ENCODE data around the gene DHX8.

The DHX8 gene

DNA sequence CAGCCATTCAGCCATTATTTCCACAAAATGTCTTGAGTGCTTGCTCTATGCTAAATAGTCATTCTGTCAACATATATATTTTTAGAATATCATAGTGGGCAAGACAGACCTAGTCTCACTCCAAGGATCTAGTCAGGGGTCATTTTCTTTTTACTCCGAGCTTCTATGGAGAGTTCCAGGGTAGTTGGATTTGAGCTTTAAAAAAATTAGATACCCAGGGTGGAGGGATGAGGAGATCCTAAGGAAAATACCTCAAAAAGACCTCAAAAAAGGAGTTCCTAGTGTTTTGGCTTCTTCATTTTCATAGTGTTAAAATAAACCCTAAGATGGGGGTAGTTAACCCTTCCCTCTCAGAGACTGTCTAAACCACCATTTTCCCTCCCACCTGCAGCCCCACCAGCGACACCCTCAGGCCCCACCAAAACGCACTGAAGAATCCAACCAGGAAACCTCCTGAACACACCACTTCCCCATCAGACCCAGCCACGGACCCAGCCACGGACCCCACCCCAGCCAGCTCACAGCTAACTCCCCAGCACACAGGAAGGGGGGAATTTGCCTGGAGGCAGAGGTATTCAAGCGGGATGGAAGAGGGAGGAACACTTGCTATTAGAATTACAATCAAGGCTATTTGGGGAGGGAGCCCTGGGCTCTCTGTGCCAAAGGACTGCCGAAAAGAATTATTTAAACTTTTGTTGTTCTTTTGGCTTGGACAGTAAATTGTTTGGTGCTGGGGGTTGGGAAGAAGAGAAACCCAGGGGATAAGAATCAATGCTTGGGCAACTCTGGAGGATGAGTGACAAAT lies 60.2 kb downstream of the DHX8 start:
- Mint-ChIP-seq H3K27ac (no peak overlapping the region), H3K4me1 (ENCODE audit: low read depth) (peaks cover 23% of the 10 kb centered on the region), H3K27me3 (peaks cover 52% of the 10 kb centered on the region), H3K9me3 (no peaks in the 10 kb centered on the region), H3K36me3 (ENCODE audit: low read depth) (no peaks in the 10 kb centered on the region), H3K4me3 (peak overlapping the region; percentile 7)

DNA sequence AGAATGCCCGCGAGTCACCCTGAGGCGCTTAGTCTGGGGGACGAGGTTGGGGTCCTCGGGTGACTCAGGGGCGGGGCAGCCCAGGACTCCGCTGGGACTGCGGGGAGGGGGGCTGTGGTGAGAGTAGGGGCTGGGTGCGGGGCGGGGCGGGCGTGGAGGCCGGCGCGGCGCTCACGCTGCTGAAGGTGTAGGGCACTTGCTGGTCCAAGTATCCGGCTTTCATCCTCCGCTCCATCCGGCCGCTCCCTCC lies 61.5 kb downstream of the DHX8 start:
- Mint-ChIP-seq H3K4me3 (peak overlapping the region; percentile 77), H3K4me1 (ENCODE audit: low read depth) (peaks cover 23% of the 10 kb centered on the region), H3K27ac (no peak overlapping the region), H3K36me3 (ENCODE audit: low read depth) (no peaks in the 10 kb centered on the region), H3K9me3 (no peaks in the 10 kb centered on the region), H3K27me3 (peaks cover 62% of the 10 kb centered on the region)

DNA sequence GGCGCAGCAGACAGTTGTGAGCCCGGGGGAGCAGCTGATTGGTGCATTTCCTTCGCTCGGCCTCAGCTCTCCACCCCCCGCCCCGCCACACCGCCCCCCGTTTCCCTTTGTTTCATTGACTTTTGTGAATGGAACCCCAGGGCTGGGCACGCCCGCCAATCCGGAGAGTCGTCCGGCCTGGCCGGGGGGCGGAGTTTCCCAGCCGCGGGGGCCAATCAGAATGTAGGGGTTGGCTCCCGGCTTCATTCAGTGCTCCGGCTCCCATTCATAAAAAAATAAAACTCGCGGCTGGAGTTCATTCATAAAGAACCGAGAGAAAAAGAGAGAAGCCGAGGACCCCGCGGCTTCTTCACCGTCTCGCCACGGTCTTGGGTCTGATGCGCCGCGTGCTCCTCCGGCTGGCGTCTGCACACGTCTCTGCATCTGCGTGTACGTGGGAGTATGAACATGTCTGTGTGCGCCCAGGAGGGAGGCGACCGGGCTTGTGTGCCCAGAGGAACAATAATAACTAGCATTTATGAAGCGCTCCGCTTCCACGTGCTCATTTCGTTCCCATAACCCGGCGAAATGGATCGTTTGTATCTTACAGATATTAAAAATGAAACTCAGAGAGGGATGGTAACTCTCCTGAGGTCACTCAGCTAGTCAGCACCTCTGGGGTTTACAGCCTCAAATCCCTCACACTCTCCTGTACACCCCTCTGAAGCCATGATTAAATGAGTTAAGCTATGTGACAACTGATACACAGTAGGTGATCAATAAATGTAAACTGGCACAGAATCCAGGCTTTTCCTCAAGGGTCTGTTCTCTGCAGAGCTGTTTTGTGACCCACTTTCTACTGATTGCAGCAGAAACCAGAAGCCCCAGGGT lies 62.8 kb downstream of the DHX8 start, which contains the start of gene ETV4:
Gene ETV4 (minus strand): TSS at position 22 of the 870 bp plus-strand sequence. CDS start 723 bp downstream, outside the sequence.
- H3K4me3 Mint-ChIP-seq = peak within 1 kb of the TSS; percentile 87
- no peaks in the 10 kb centered on the region for H3K36me3 Mint-ChIP-seq (ENCODE audit: low read depth)
- H3K27me3 Mint-ChIP-seq = peaks cover 67% of the 10 kb centered on the region
- no peaks in the 10 kb centered on the region for H3K9me3 Mint-ChIP-seq
- H3K27ac Mint-ChIP-seq = peak within 1 kb of the TSS; percentile 73
- H3K4me1 Mint-ChIP-seq (ENCODE audit: low read depth) = peaks cover 23% of the 10 kb centered on the region

DNA sequence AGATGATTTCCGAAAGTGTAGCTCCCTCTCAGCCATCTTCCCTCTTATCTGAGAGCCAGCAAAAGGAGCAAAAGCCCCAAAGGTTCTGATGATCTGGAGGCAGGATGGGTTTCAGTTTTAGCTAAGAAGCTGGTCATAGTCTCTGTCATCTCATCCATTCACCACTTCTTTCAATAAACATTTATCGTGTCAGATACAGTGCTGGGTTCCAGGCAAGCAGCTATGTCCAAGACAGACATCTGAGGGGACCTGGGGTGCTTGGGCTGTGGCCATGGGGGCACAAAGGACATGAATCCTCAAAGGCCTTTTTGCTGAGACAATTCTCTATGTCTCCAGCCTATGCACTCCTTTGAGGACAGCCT lies 63.4 kb downstream of the DHX8 start:
- H3K36me3 Mint-ChIP-seq (ENCODE audit: low read depth) = no peaks in the 10 kb centered on the region
- H3K9me3 Mint-ChIP-seq = no peaks in the 10 kb centered on the region
- peak overlapping the region; percentile 87 for H3K4me3 Mint-ChIP-seq
- H3K4me1 Mint-ChIP-seq (ENCODE audit: low read depth) = peaks cover 23% of the 10 kb centered on the region
- H3K27ac Mint-ChIP-seq = peak overlapping the region; percentile 73
- peaks cover 67% of the 10 kb centered on the region for H3K27me3 Mint-ChIP-seq

DNA sequence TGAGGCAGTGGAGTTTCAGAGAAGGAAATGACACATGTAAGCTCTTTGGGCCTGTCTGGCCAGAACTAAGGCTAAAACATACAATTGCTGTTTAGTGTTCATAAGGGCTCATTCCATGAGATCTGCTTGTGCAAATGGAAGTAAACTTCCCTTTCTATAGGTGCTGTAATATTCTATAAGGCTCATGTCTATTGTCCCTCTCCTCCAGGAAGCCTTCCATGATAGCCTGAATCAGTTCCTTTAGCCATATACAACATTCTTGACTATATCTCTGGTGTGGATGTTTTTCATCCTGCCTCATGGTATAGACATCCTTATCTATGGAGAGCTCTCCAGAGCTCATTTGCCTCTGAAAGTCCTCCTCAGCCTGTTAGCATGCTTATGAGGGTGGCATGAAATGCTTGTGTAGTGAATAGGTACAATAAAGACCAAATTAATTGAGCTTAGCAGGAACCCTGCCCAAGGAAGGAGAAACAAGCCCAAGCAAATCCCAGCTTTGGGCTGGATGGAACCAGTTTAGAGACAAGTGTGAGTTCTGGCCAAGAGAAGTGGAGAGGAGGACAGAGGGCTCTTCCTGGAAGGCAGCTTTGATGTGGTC lies 64.0 kb downstream of the DHX8 start:
- no peaks in the 10 kb centered on the region for H3K9me3 Mint-ChIP-seq
- H3K27me3 Mint-ChIP-seq = peaks cover 67% of the 10 kb centered on the region
- no peaks in the 10 kb centered on the region for H3K36me3 Mint-ChIP-seq (ENCODE audit: low read depth)
- H3K4me1 Mint-ChIP-seq (ENCODE audit: low read depth) = peaks cover 23% of the 10 kb centered on the region
- H3K27ac Mint-ChIP-seq = no peak overlapping the region
- peak overlapping the region; percentile 87 for H3K4me3 Mint-ChIP-seq

DNA sequence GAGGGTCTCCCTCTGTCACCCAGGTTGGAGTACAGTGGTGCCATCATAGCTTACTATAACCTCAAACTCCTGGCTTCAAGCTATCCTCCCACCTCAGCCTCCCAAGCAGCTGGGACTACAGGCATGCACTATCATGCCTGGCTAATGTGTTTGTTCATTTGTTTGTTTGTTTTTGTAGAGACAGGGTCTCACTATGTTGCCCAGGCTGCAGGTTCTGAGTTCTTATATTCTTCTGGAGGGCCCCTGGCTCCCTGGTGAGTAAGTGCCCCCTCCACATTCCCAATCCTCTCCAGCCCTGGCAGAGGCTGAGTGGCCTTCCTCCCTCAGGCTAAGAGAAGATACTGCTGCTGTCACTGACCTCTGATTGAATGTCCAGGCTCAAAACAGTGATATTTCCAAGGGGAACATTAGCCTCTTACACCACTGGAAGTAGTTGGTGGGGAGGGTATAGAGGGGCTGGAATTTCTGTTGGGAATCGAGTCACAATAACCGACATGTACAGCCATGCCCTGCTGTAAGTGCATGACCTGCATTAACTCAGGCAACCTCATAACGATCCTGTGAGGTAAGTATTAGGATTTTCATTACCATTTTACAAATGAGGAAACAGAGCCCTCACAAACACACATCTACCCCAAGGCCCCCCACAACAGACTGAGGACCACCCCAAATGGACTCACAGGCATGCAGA lies 65.1 kb downstream of the DHX8 start:
- Mint-ChIP-seq H3K4me3 (no peak overlapping the region), H3K27ac (no peak overlapping the region), H3K36me3 (ENCODE audit: low read depth) (no peaks in the 10 kb centered on the region), H3K4me1 (ENCODE audit: low read depth) (peaks cover 23% of the 10 kb centered on the region), H3K27me3 (peaks cover 65% of the 10 kb centered on the region), H3K9me3 (no peaks in the 10 kb centered on the region)

DNA sequence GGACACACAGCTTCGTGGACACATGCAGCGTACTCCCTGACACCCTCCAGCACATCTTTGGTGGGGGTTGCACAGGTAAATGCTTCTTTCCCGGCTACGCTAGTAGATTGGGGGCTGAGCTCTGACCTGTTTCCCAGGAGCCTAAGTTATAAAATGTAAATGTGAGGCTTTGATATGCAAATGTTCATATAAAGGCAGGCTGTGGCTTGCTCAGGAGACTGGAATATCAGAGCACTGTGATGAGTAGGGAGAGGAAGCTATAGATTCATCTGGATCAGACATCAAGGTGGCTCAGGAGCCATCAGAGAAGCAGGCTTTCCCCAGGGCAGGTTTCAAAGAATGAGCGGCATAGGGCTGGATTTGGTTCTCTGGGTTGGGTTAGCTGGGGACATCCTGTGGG lies 65.7 kb downstream of the DHX8 start:
- no peak overlapping the region for H3K4me3 Mint-ChIP-seq
- no peak overlapping the region for H3K27ac Mint-ChIP-seq
- no peaks in the 10 kb centered on the region for H3K9me3 Mint-ChIP-seq
- H3K27me3 Mint-ChIP-seq = peaks cover 59% of the 10 kb centered on the region
- H3K4me1 Mint-ChIP-seq (ENCODE audit: low read depth) = peaks cover 22% of the 10 kb centered on the region
- H3K36me3 Mint-ChIP-seq (ENCODE audit: low read depth) = no peaks in the 10 kb centered on the region

DNA sequence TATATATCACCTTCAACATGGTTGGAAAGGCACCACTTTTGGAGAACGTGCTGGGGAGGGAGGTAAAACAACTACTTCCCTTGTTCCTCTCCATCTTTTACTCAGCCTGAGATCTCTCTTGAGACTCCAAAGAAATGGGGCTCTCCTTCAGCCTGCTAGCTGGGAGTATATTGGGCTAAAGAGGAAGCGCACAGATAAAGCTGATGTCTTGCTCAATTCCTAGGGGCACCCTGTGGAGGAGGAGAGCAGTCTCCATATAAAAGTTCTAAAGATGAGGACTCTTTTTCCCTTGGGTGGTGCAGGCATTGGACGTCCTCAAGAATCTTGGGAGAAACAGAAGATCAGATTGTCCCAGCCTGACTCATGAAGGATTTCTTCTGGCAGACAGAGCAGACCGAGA lies 67.0 kb downstream of the DHX8 start:
- no peaks in the 10 kb centered on the region for H3K36me3 Mint-ChIP-seq (ENCODE audit: low read depth)
- H3K4me3 Mint-ChIP-seq = no peak overlapping the region
- H3K9me3 Mint-ChIP-seq = no peaks in the 10 kb centered on the region
- H3K27me3 Mint-ChIP-seq = peaks cover 60% of the 10 kb centered on the region
- peaks cover 15% of the 10 kb centered on the region for H3K4me1 Mint-ChIP-seq (ENCODE audit: low read depth)
- no peak overlapping the region for H3K27ac Mint-ChIP-seq

DNA sequence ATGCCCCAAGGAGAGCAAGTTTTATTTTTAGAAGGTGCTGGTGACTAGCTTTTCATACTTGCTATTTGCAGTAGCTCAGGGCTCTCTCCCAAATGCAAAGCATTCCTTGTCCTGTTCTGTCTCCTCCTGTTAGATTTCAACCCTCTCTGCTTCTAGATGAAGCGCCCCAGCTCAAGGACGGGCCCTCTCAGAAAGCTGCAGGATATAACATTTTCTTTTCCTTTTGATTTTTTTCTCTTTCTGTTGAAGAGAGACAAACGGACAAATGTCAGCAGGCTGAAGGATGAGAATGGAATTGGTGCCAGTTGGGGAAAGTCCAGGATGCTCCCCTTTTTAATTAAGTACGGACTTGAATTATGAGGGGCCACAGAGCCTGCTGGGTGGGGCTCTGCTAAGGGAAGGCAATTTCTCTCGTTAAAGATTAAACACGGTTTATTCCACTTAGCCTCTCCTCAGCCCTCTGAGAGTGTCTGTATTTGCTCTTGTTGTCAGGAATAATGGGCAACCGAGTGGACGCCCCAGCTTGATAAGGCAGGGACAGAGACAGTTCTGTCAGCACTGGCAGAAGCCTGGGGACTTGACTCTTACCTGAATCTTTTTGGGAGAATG lies 68.6 kb downstream of the DHX8 start:
- no peak overlapping the region for H3K4me3 Mint-ChIP-seq
- no peaks in the 10 kb centered on the region for H3K36me3 Mint-ChIP-seq (ENCODE audit: low read depth)

DNA sequence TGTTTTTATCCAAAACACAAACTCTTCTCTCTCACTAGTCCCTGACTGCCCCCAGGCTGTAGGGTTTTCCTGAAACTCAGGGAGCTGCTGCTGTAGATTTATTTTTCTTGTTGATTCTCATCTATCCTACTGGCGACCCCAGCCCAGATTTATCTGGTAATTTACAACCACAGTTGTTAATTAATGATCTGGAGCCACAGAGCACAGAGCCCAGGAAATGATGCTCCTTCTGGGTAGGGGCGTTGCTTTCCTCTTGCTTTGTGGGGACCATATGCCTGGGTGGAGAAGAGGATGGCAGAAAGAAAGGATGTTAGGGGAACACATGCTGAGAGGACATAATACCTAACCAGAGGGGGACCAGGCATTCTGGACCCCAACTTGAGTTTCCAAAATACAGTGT lies 69.8 kb downstream of the DHX8 start:
- Mint-ChIP-seq H3K4me1 (ENCODE audit: low read depth) (peaks cover 6% of the 10 kb centered on the region), H3K27me3 (peaks cover 47% of the 10 kb centered on the region), H3K27ac (no peak overlapping the region), H3K36me3 (ENCODE audit: low read depth) (no peaks in the 10 kb centered on the region), H3K4me3 (no peak overlapping the region), H3K9me3 (no peaks in the 10 kb centered on the region)

More for the DNA sequence above, 68.6 kb downstream of the DHX8 start:
- Mint-ChIP-seq H3K4me1 (ENCODE audit: low read depth) (peaks cover 12% of the 10 kb centered on the region), H3K27me3 (peaks cover 56% of the 10 kb centered on the region), H3K9me3 (no peaks in the 10 kb centered on the region), H3K27ac (no peak overlapping the region)

DNA sequence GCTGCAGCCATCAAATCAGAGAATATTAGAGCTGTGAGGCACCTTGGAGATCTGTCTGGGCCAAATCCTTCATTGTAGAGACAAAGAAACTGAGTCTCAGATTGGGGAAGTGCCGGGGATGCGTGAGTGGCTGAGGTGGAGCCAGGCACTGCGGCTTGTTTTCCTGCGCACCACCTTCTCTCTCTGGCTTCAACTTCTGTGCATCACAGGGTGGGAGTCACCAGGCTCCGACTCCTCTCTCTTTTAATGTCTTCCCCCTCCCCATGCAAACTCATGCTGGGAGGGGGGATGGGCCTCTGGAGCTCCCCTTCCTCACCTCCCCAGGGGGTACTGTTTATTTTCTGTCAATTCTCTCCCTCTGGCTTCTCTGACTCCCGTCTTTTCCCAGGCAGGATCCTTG lies 71.1 kb downstream of the DHX8 start:
- H3K4me3 Mint-ChIP-seq = no peak overlapping the region
- H3K9me3 Mint-ChIP-seq = no peaks in the 10 kb centered on the region
- H3K36me3 Mint-ChIP-seq (ENCODE audit: low read depth) = no peaks in the 10 kb centered on the region
- peaks cover 35% of the 10 kb centered on the region for H3K27me3 Mint-ChIP-seq
- peaks cover 9% of the 10 kb centered on the region for H3K4me1 Mint-ChIP-seq (ENCODE audit: low read depth)
- no peak overlapping the region for H3K27ac Mint-ChIP-seq

DNA sequence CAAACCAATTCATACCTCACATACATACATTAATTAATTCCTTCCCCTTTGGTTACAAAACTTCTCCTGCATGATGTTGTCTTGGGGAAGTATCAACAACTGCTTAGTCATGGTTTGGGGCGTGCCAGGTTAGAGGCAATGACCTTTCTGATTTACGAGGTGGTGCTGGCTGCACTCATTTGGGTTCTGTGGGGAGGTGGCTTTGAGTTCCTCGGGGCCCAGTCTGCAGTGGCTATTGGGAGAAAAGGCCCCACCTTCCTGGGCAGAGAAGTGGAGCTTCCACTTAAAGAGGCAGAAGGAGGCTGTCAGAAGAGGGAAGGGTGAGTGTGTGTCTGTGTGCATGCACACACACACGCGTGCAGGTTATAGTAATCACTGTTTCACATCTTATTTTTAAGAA lies 72.5 kb downstream of the DHX8 start:
- Mint-ChIP-seq H3K27me3 (peaks cover 33% of the 10 kb centered on the region), H3K36me3 (ENCODE audit: low read depth) (no peaks in the 10 kb centered on the region), H3K27ac (peak overlapping the region; percentile 38)

DNA sequence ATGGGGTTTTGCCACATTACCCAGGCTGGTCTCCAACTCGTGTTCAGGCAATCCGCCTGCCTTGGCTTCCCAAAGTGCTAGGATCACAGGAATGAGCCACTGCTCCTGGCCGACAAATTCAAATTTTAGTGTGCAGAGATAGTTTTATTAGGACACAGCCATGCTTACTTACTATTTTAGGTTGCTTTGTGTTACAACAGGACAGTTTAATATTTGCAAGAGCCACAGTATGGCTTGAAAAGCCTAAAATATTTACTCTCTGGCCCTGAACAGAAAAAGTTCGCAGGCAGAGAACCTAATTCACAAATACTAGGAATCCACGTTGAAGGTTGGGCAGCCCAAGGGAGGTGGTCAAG lies 75.0 kb downstream of the DHX8 start:
- Mint-ChIP-seq H3K36me3 (ENCODE audit: low read depth) (no peaks in the 10 kb centered on the region), H3K27ac (no peak overlapping the region), H3K4me1 (ENCODE audit: low read depth) (peaks cover 21% of the 10 kb centered on the region), H3K4me3 (no peak overlapping the region), H3K27me3 (peaks cover 41% of the 10 kb centered on the region), H3K9me3 (no peaks in the 10 kb centered on the region)

More for the DNA sequence above, 72.5 kb downstream of the DHX8 start:
- H3K4me1 Mint-ChIP-seq (ENCODE audit: low read depth) = peaks cover 15% of the 10 kb centered on the region
- H3K9me3 Mint-ChIP-seq = no peaks in the 10 kb centered on the region
- no peak overlapping the region for H3K4me3 Mint-ChIP-seq

DNA sequence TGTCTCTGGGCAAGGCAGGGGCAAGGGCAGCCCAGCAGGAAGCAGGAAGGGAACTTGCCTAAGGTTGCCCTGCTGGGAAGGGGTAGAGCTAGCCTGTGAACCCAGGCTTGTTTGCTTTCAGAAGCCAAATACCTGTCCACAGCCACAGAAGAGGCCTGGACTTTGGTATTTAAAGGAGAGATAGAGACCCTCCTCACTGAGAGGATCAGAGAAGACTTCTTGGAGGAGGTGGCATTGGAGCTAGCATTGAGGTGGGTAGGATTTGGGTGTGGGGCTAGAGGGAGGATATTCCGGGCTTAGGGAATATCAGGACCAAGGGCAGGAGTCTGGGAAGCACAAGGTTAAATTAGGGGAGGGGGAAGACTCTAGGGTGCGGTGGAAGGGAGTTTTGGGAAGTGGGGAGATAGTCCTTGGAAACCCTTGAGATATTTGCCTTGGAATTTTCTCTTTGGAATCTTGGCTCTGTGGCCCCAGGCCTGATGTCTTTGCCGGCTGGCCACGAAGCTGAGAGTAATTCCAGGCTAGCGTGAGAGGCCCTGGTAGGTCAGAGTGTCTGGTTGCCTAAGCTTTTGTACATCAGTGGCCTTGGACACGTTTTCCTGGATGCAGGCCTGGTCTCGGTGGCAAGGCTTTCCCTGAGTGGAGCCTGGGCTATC lies 75.5 kb downstream of the DHX8 start:
- Mint-ChIP-seq H3K4me3 (no peak overlapping the region), H3K36me3 (ENCODE audit: low read depth) (no peaks in the 10 kb centered on the region), H3K27ac (no peak overlapping the region), H3K9me3 (no peaks in the 10 kb centered on the region), H3K27me3 (peaks cover 43% of the 10 kb centered on the region), H3K4me1 (ENCODE audit: low read depth) (peaks cover 21% of the 10 kb centered on the region)

Data from stimulated activated naive CD8-positive, alpha-beta T cell treated with anti-CD3 and anti-CD28 coated beads, Interleukin-15, Interleukin-2, amounts not matched to agents 100 ng/mL and 50 ng/mL, for 24 hours (primary cell).